ENCODE measurements around the gene PPBP.

The PPBP gene

DNA sequence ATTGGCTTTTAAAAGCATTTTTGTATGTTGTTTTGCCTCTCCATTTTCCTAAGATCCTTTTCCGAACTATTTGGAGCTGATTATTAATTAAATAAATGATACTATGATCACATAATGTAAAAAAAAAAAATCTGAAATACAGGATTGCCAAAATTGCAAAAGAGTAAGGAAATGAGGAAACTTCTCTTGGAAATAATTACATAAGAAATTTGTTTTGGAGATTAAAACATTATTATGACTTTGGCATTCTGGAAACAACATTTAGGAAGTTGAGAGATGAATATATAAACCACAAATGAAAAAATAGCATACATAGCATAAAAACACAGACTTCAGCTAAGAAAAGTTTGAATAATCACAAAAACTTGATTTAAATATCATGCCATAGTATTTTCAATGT, 39.7 kb downstream of the PPBP start:
- no peak for DNase-seq (ENCODE audit: low spot score)

GRCh38 chr4:73947239-73947985, 40.6 kb downstream of the PPBP start:
- DNase-seq (ENCODE audit: low spot score): no peak

DNA sequence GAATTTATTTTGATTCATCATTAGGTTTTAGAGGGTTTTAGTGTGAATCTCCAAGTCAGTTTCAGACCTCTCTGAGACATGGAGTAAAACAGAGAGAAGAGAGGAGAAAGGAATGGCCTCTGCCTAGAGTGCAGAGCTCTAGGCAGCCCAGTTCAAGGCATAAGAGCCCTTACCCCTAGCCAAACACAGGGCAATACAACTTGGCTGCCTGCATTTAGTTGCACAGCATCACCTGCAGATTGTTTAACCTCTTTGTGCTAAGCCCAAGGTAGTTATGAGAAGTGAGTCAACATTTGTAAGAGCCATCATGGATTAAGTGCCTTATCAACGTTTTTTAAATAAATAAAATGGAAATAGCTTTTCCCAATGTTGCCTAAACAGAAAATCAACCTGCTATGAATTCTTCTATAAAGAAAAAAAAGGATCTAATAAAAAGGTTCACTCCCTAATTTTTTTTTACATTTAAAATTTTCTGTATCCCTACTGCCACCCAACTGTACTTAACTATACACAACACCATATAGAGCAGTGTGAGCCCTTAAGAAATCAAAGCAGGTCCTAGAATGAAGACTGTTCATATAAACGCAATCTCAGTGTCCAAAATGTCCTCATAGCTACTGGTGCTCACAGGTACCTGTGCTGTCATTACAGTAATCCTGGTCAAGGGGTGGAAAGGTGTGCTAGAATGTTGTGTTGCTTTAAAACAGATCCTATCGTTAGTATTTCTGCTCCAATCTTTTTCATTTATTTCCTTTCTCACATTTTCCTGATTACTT, 42.1 kb downstream of the PPBP start:
- DNase-seq (ENCODE audit: low spot score): no peak

DNA sequence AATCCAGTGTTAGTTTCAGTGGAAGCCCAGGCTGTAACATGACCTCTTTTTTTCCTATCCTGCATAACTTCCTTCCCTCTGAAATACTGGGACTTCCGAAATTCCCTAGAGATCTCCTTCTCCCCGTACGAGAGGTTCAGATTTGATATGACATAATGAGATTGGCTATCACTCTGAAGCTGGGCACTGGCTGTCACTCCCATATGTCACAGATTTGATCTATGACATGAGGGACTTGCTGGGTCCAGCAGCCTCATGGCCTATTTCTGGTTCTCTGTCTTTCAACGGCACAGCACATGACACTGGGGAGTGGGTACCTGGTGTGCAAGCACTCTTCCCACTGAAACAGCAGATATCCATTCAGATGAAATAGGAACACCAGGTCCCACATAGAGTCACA, 42.9 kb downstream of the PPBP start:
- DNase-seq (ENCODE audit: low spot score): no peak

DNA sequence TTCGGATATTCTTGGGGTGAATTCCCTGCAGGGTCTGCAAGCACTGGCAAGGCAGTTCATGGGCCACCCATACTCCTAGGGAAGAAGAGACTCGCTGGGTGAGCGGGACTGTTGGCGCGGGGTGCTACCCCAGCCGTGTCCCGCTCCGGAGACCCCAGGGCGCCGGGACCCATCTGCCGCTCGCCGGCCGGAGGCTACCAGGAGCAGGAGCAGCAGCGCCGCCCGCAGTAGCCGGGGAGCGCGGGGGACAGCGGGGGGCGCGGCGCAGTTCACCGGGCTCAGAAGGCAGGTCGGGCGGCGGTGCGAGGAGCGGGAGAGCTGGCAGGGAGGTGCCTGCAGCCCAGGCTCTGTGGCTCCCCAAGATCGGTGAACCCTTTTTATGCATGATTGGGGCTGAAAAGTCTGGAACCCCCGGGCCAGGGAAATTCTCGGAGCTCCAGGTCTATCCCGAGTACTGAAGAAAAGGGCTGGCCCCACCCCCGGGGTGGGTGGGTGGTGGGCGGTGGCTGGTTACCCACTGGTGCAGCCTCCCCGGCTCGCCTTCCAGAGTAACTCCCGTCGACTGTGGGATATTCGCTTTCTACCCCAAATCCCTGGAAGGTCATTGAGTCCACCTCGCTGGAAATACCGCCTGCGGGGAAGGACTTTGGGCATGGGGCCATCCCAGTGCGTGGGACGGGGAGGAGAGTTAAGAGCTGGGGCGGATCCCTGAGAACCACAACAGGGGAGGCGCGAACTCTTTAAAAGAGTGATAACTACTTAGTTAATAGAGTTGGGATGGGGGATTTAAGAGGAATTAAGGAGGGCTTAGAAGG, 43.7 kb downstream of the PPBP start:
- DNase-seq (ENCODE audit: low spot score): no peak

- DNase-seq (ENCODE audit: low spot score): no peak
Measured at GRCh38 chr4:73943555-73943954, 44.4 kb downstream of the PPBP start.

DNA sequence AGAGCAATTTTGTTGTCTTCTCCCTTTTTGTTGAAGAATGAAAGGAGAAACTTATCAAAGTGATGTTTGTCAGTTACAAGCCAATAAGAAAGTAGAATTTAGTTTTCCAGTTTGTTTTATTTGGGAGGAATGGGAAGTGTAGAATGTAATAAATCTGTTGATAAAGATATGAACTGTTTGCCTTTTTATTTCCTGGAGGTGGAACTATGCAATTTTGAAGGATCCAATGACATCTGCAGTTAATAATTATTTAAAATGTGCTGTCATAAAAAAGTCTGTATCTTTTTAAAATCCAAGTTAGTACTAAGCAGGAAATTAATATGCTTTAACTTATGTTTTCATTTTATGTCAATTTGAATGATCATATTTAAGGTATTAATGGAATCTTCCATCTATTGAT, 51.0 kb downstream of the PPBP start:
- DNase-seq (ENCODE audit: low spot score): no peak
